Activated CD8-positive, alpha-beta memory T cell treated with anti-CD3 and anti-CD28 coated beads, Interleukin-2, amount 50 U/mL, for 48 hours (primary cell): ENCODE data around the gene MS4A1.
"Not testable (repeated sequence)": the region's sequence is repeated elsewhere in the genome, so short reads cannot be mapped to it uniquely, and the experiment has no call there.

Experiments
- DNase-seq: peaks from one replicate; pipeline ENCODE4 v3.0.0-alpha.2; 2020

MS4A1 gene

GRCh38 chr11:60455531-60456042 is at the start of gene MS4A1:
TSS of gene MS4A1 (plus strand) at chr11:60455847. CDS start at chr11:60462375, 6,528 bp downstream.
- no peak for DNase-seq

GRCh38 chr11:60420015-60420414 is 35.6 kb upstream of the MS4A1 start:
- DNase-seq: no peak

- DNase-seq: no peak
Measured at GRCh38 chr11:60422609-60423008, 33.0 kb upstream of the MS4A1 start.

GRCh38 chr11:60428517-60428916 is 27.1 kb upstream of the MS4A1 start:
- DNase-seq: no peak

GRCh38 chr11:60429272-60429671 is 26.4 kb upstream of the MS4A1 start, which contains the start of gene MS4A5:
TSS of gene MS4A5 (plus strand) at chr11:60429572. CDS start at chr11:60429675, 103 bp downstream.
- no peak for DNase-seq

GRCh38 chr11:60431251-60431650 is 24.4 kb upstream of the MS4A1 start:
- no peak for DNase-seq

GRCh38 chr11:60433401-60433800 is 22.2 kb upstream of the MS4A1 start:
- DNase-seq: no peak

- no peak for DNase-seq
Measured at GRCh38 chr11:60447070-60447469, 8.6 kb upstream of the MS4A1 start.

GRCh38 chr11:60447846-60448245 is 7.8 kb upstream of the MS4A1 start:
- DNase-seq: no peak

- not testable (repeated sequence) for DNase-seq
Measured at GRCh38 chr11:60451185-60451584, 4.5 kb upstream of the MS4A1 start.

- DNase-seq: no peak
Measured at GRCh38 chr11:60454212-60454611, 1.4 kb upstream of the MS4A1 start.

- no peak for DNase-seq
Measured at GRCh38 chr11:60457576-60457975, 1.9 kb downstream of the MS4A1 start.

GRCh38 chr11:60459345-60459744 is 3.7 kb downstream of the MS4A1 start:
- DNase-seq: no peak

GRCh38 chr11:60468829-60469228 is 13.2 kb downstream of the MS4A1 start:
- no peak for DNase-seq

- DNase-seq: no peak
Measured at GRCh38 chr11:60469723-60470122, 14.1 kb downstream of the MS4A1 start.

- no peak for DNase-seq
Measured at GRCh38 chr11:60477035-60477445, 21.4 kb downstream of the MS4A1 start.

- no peak for DNase-seq
Measured at GRCh38 chr11:60482361-60482760, 26.7 kb downstream of the MS4A1 start.

- no peak for DNase-seq
Measured at GRCh38 chr11:60485987-60486386, 30.3 kb downstream of the MS4A1 start.

GRCh38 chr11:60492488-60493009 is 36.9 kb downstream of the MS4A1 start, which contains the start of gene MS4A12:
TSS of gene MS4A12 (plus strand) at chr11:60492778. CDS start at chr11:60497319, 4,541 bp downstream.
- DNase-seq: no peak

GRCh38 chr11:60493454-60493853 is 37.8 kb downstream of the MS4A1 start:
- DNase-seq: no peak

GRCh38 chr11:60498399-60498798 is 42.8 kb downstream of the MS4A1 start:
- DNase-seq: no peak

- no peak for DNase-seq
Measured at GRCh38 chr11:60498853-60499252, 43.2 kb downstream of the MS4A1 start.

- no peak for DNase-seq
Measured at GRCh38 chr11:60500276-60500910, 44.7 kb downstream of the MS4A1 start.

GRCh38 chr11:60502221-60502775 is 46.7 kb downstream of the MS4A1 start:
- no peak for DNase-seq
